Cardiac muscle cell (in vitro differentiated cells and primary cell): ENCODE data around the gene CCDC183. TPM values are rescaled to one million over a fixed set of nuclear protein-coding genes. Genes with fewer than 3 reads are reported as not detected.
"Not testable (repeated sequence)": the region's sequence is repeated elsewhere in the genome, so short reads cannot be mapped to it uniquely, and the experiment has no call there.

ENCODE experiments used
- DNase-seq, 2 donors: peaks; one replicate each; pipeline versions ENCODE4 v3.0.0 to v3.0.0-alpha.2; 2010 to 2017; ENCODE audit warnings: low read depth in 1 of 2, low spot score in 1 of 2
- H3K27ac ChIP-seq: fragments of 200-600 bp; sonication (generic); 2 replicates; pipeline ENCODE4 v1.5.1; 2016
- H3K27me3 ChIP-seq: fragments of 200-600 bp; sonication (generic); 2 replicates; pipeline ENCODE4 v1.6.0; 2016; ENCODE audit warnings: control low read depth
- H3K36me3 ChIP-seq: fragments of 200-600 bp; sonication (generic); 2 replicates; pipeline ENCODE4 v1.5.1; 2016; ENCODE audit warnings: control low read depth
- H3K4me1 ChIP-seq: fragments of 200-600 bp; sonication (generic); 2 replicates; pipeline ENCODE4 v1.8.1; 2017; ENCODE audit warnings: low read depth, mild to moderate bottlenecking, mixed run types
- H3K4me3 ChIP-seq: fragments of 200-600 bp; sonication (generic); 2 replicates; pipeline ENCODE4 v1.5.1; 2016; ENCODE audit warnings: mild to moderate bottlenecking
- H3K9me3 ChIP-seq: fragments of 200-600 bp; sonication (generic); 2 replicates; pipeline ENCODE4 v1.5.1; 2017; ENCODE audit warnings: low read depth, mild to moderate bottlenecking, control low read depth
- CTCF ChIP-seq: IDR thresholded peaks from 2 replicates; pipeline ENCODE4 v1.5.1; 2012; ENCODE audit warnings: low read depth, mild to moderate bottlenecking, low read length
- polyA plus RNA-seq: library from polyadenylated mRNA; unstranded; fragments of >200 nt; fragmentation: Nextera tagmentation; extraction: Ambion mirVana; gene quantifications from 2 replicates; pipeline ENCODE4 v1.2.1, GENCODE V29; 2016
- total RNA-seq: library from RNA; depleted of rRNA; stranded (reverse); fragments of >200 nt; gene quantifications from 2 replicates; pipeline ENCODE4 v1.2.3, GENCODE V29; 2016

CCDC183 gene
- total and polyA plus RNA-seq, 2 experiments from 2014 or later = 43.1 to 49.3 TPM

- DNase-seq = no peak
- Histone ChIP-seq H3K36me3 (no peaks in the 10 kb centered on the region), H3K27me3 (no peaks in the 10 kb centered on the region), H3K4me3 (no peak overlapping the region), H3K4me1 (no peaks in the 10 kb centered on the region), H3K27ac (peak overlapping the region; percentile 23), H3K9me3 (no peaks in the 10 kb centered on the region)
- no peak for TF ChIP-seq CTCF
These were observed 41.4 kb upstream of the CCDC183 start for GRCh38 chr9:136754626-136755301.

GRCh38 chr9:136755302-136756133, 40.6 kb upstream of the CCDC183 start:
- H3K27ac ChIP-seq = peak overlapping the region; percentile 23
- not testable (repeated sequence) for H3K27me3 ChIP-seq, H3K9me3 ChIP-seq, H3K4me3 ChIP-seq, H3K4me1 ChIP-seq, DNase-seq, H3K36me3 ChIP-seq

GRCh38 chr9:136756134-136756438, 40.1 kb upstream of the CCDC183 start:
- no peak for TF ChIP-seq CTCF
- Histone ChIP-seq H3K9me3 (no peaks in the 10 kb centered on the region), H3K4me1 (no peaks in the 10 kb centered on the region)

GRCh38 chr9:136756836-136757235, 39.3 kb upstream of the CCDC183 start:
- Histone ChIP-seq H3K4me3 (no peak overlapping the region), H3K27ac (no peak overlapping the region), H3K9me3 (no peaks in the 10 kb centered on the region), H3K36me3 (no peaks in the 10 kb centered on the region), H3K4me1 (no peaks in the 10 kb centered on the region), H3K27me3 (no peaks in the 10 kb centered on the region)
- TF ChIP-seq CTCF = no peak
- DNase-seq = no peak

More at GRCh38 chr9:136756134-136756438, 40.1 kb upstream of the CCDC183 start:
- no peak overlapping the region for H3K4me3 ChIP-seq
- no peak for DNase-seq
- H3K27ac ChIP-seq = no peak overlapping the region
- no peaks in the 10 kb centered on the region for H3K27me3 ChIP-seq
- no peaks in the 10 kb centered on the region for H3K36me3 ChIP-seq

- Histone ChIP-seq H3K9me3 (no peaks in the 10 kb centered on the region), H3K4me1 (peaks cover 1% of the 10 kb centered on the region), H3K27me3 (no peaks in the 10 kb centered on the region), H3K4me3 (no peak overlapping the region), H3K27ac (no peak overlapping the region), H3K36me3 (no peaks in the 10 kb centered on the region)
- no peak for DNase-seq
- TF ChIP-seq CTCF = no peak
These were observed 38.8 kb upstream of the CCDC183 start for GRCh38 chr9:136757328-136757727.

- Histone ChIP-seq H3K4me3 (no peak overlapping the region), H3K36me3 (no peaks in the 10 kb centered on the region), H3K4me1 (peaks cover 4% of the 10 kb centered on the region), H3K27ac (no peak overlapping the region), H3K27me3 (no peaks in the 10 kb centered on the region), H3K9me3 (no peaks in the 10 kb centered on the region)
- DNase-seq = no peak
- no peak for TF ChIP-seq CTCF
These were observed 38.4 kb upstream of the CCDC183 start for GRCh38 chr9:136757751-136758140.
